Keratinocyte (primary cell): ENCODE measurements around the gene SRXN1. TPM values are rescaled to one million over a fixed set of nuclear protein-coding genes. Genes with fewer than 3 reads are reported as not detected.

Experiments
- DNase-seq: peaks from one replicate; pipeline ENCODE4 v3.0.0-alpha.2; 2011; ENCODE audit warnings: low read depth, missing footprints, low spot score
- FAIRE-seq: peaks from 2 replicates; lab custom pipeline; 2011; peaks lifted over from hg19 to GRCh38; lab: Jason Lieb, UNC
- H2AFZ ChIP-seq: 2 replicates; pipeline ENCODE4 v1.6.0; 2012; ENCODE audit warnings: low read length, control low read depth, inconsistent platforms; ENCODE audit not compliant: control insufficient read depth
- H3K27ac ChIP-seq: 2 replicates; pipeline ENCODE4 v1.5.1; 2011; ENCODE audit warnings: low read length; ENCODE audit not compliant: control insufficient read depth, insufficient read depth
- H3K27me3 ChIP-seq: 3 replicates; pipeline ENCODE4 v1.6.0; 2011; ENCODE audit warnings: low read length; ENCODE audit not compliant: control insufficient read depth, insufficient read depth; ENCODE audit errors: extremely low read depth
- H3K36me3 ChIP-seq, 2 experiments: 2 replicates in 1 of 2; 3 replicates in 1 of 2; pipeline ENCODE4 v1.5.1; 2011; ENCODE audit warnings: low read length in 2 of 2, mild to moderate bottlenecking in 1 of 2; ENCODE audit not compliant: control insufficient read depth in 2 of 2, insufficient read depth in 2 of 2; ENCODE audit errors: extremely low read depth in 1 of 2
- H3K4me1 ChIP-seq: 3 replicates; pipeline ENCODE4 v1.5.1; 2011; ENCODE audit warnings: low read length; ENCODE audit not compliant: control insufficient read depth, insufficient read depth; ENCODE audit errors: extremely low read depth
- H3K4me2 ChIP-seq: 3 replicates; pipeline ENCODE4 v1.6.0; 2011; ENCODE audit warnings: low read depth, low read length; ENCODE audit not compliant: control insufficient read depth, insufficient read depth; ENCODE audit errors: extremely low read depth
- H3K4me3 ChIP-seq, 3 experiments: fragments of 200-600 bp in 1 of 3; sonication (generic) in 1 of 3; 2 replicates in 2 of 3; 3 replicates in 1 of 3; pipeline ENCODE4 v1.5.1; 2011 to 2016; ENCODE audit warnings: low read length in 3 of 3, mild to moderate bottlenecking in 3 of 3, control low read depth in 2 of 3, inconsistent platforms in 1 of 3, low read depth in 1 of 3, mixed read lengths in 1 of 3, mixed run types in 1 of 3, moderate library complexity in 1 of 3; ENCODE audit not compliant: control insufficient read depth in 2 of 3, insufficient read depth in 2 of 3; ENCODE audit errors: extremely low read depth in 1 of 3
- H3K79me2 ChIP-seq: 2 replicates; pipeline ENCODE4 v1.6.0; 2012; ENCODE audit warnings: low read length; ENCODE audit not compliant: control insufficient read depth, insufficient read depth
- H3K9ac ChIP-seq: 3 replicates; pipeline ENCODE4 v1.6.0; 2011; ENCODE audit warnings: low read length; ENCODE audit not compliant: control insufficient read depth, insufficient read depth; ENCODE audit errors: extremely low read depth
- H3K9me1 ChIP-seq: 3 replicates; pipeline ENCODE4 v1.6.0; 2011; ENCODE audit warnings: low read length; ENCODE audit not compliant: control insufficient read depth, insufficient read depth; ENCODE audit errors: extremely low read depth
- H3K9me3 ChIP-seq: 2 replicates; pipeline ENCODE4 v1.5.1; 2012; ENCODE audit warnings: low read depth, low read length; ENCODE audit not compliant: control insufficient read depth
- H4K20me1 ChIP-seq: 3 replicates; pipeline ENCODE4 v1.6.0; 2011; ENCODE audit warnings: low read length; ENCODE audit not compliant: control insufficient read depth, insufficient read depth; ENCODE audit errors: extremely low read depth
- CTCF ChIP-seq, 3 experiments: IDR thresholded peaks in 1 of 3; conservative IDR thresholded peaks in 1 of 3; optimal IDR thresholded peaks in 1 of 3; 2 replicates in 2 of 3; 3 replicates in 1 of 3; pipeline versions ENCODE3 to v1.5.1; 2011; ENCODE audit warnings: low read length in 3 of 3, mild to moderate bottlenecking in 3 of 3, moderate library complexity in 2 of 3, control low read depth in 1 of 3, inconsistent platforms in 1 of 3; ENCODE audit not compliant: insufficient read depth in 2 of 3; ENCODE audit errors: extremely low read depth in 1 of 3
- EZH2 ChIP-seq: IDR thresholded peaks from one replicate; pipeline ENCODE4 v1.6.1; 2012; ENCODE audit warnings: inconsistent platforms, mild to moderate bottlenecking, low read length, moderate library complexity
- dilution Hi-C: fragments of 300-500 bp; cut with MboI; formaldehyde crosslinking; loops from one replicate; pipeline ENCODE4 v1.7.0; 2020; ENCODE audit warnings: low sequenced_read_pairs; ENCODE audit not compliant: extremely low pct_ligation_motif_present
- polyA plus RNA-seq, 5 experiments: library from polyadenylated mRNA; depleted of rRNA in 3 of 5; stranded (reverse) in 3 of 5; stranded (forward) in 1 of 5; unstranded in 1 of 5; fragments of >200 nt; gene quantifications; 1 replicate in 1 of 5; 2 replicates in 3 of 5; 3 replicates in 1 of 5; pipeline versions ENCODE4 v1.2.1 to v1.2.3, GENCODE V29; 2011 to 2012; ENCODE audit warnings: missing spikeins in 2 of 5, low read depth in 1 of 5, low replicate concordance in 1 of 5

SRXN1 gene
- polyA plus RNA-seq, 1 donor (not counting 4 experiments of a cell fraction or from before 2014, with no cell fraction given): 51.7 TPM

GRCh38 chr20:603116-603640 lies 49.8 kb downstream of the SRXN1 start:
- TF ChIP-seq EZH2 (no peak), CTCF (optimal IDR thresholded peaks at IDR 0.05 in 1 of 3, IDR thresholded peaks at IDR 0.05 in 1 of 3, conservative IDR thresholded peaks at IDR 0.05 in 1 of 3; ENCODE audit: extremely low read depth in 1 of 3, insufficient read depth in 2 of 3, low read length in 3 of 3) (no peak)
- H2AFZ ChIP-seq: no peak overlapping the region
- no peak overlapping the region for H3K4me3 ChIP-seq
- DNase-seq (no peak), FAIRE-seq (no peak)
- H3K4me1 ChIP-seq: no peaks in the 10 kb centered on the region
- no peak overlapping the region for H3K4me2 ChIP-seq
- no peak overlapping the region for H3K9ac ChIP-seq
- no peaks in the 10 kb centered on the region for H3K9me1 ChIP-seq
- H4K20me1 ChIP-seq: no peaks in the 10 kb centered on the region
- no peaks in the 10 kb centered on the region for H3K36me3 ChIP-seq
- no peak overlapping the region for H3K27ac ChIP-seq
- H3K9me3 ChIP-seq: no peaks in the 10 kb centered on the region
- dilution Hi-C loops: no loop called here
- H3K79me2 ChIP-seq: no peaks in the 10 kb centered on the region
- H3K27me3 ChIP-seq: peaks cover 22% of the 10 kb centered on the region

GRCh38 chr20:602111-602970 lies 50.7 kb downstream of the SRXN1 start:
- Histone ChIP-seq H2AFZ (no peak overlapping the region), H3K27me3 (peaks cover 15% of the 10 kb centered on the region), H3K4me3 (no peak overlapping the region), H3K27ac (no peak overlapping the region), H4K20me1 (no peaks in the 10 kb centered on the region), H3K4me1 (no peaks in the 10 kb centered on the region), H3K9me3 (no peaks in the 10 kb centered on the region), H3K79me2 (no peaks in the 10 kb centered on the region), H3K36me3 (no peaks in the 10 kb centered on the region), H3K9me1 (no peaks in the 10 kb centered on the region), H3K4me2 (no peak overlapping the region), H3K9ac (no peak overlapping the region)
- DNase-seq: no peak
- dilution Hi-C loops: no loop called here
- TF ChIP-seq EZH2: no peak
- no peak for TF ChIP-seq CTCF (optimal IDR thresholded peaks at IDR 0.05 in 1 of 3, IDR thresholded peaks at IDR 0.05 in 1 of 3, conservative IDR thresholded peaks at IDR 0.05 in 1 of 3; ENCODE audit: extremely low read depth in 1 of 3, insufficient read depth in 2 of 3, low read length in 3 of 3)
- no peak for FAIRE-seq
